ENCODE measurements around the gene SH3GL1. TPM values are rescaled to one million over a fixed set of nuclear protein-coding genes. Genes with fewer than 3 reads are reported as not detected.

Gene SH3GL1
- total RNA-seq, 2 experiments from 2014 or later: 38.1 to 42.0 TPM

- H3K36me3 Mint-ChIP-seq: peaks cover 38% of the 10 kb centered on the region
- no peaks in the 10 kb centered on the region for H3K4me1 Mint-ChIP-seq (ENCODE audit: low read depth)
- intact Hi-C loops (cut with micrococcal nuclease): no loop called here
- H3K27ac Mint-ChIP-seq: no peak overlapping the region
- CTCF ChIA-PET: no interaction called here
- no peaks in the 10 kb centered on the region for H3K27me3 Mint-ChIP-seq
- no peaks in the 10 kb centered on the region for H3K9me3 Mint-ChIP-seq
- DNase-seq: no peak
- POLR2A ChIA-PET: no interaction called here
- no peak overlapping the region for H3K4me3 Mint-ChIP-seq
Measured at GRCh38 chr19:4429256-4429655, 28.9 kb upstream of the SH3GL1 start.

- ChIA-PET CTCF (no interaction called here), POLR2A (interaction anchor here (0.6 kb wide), 1 partner anchor 108 kb away, joined by 4 read pairs; no protein-coding TSS in a partner anchor)
- no peak overlapping the region for H3K27ac Mint-ChIP-seq
- peaks cover 44% of the 10 kb centered on the region for H3K36me3 Mint-ChIP-seq
- DNase-seq: no peak
- no peaks in the 10 kb centered on the region for H3K27me3 Mint-ChIP-seq
- no peaks in the 10 kb centered on the region for H3K9me3 Mint-ChIP-seq
- no peak overlapping the region for H3K4me3 Mint-ChIP-seq
- intact Hi-C loops (cut with micrococcal nuclease): no loop called here
- H3K4me1 Mint-ChIP-seq (ENCODE audit: low read depth): no peaks in the 10 kb centered on the region
Measured at GRCh38 chr19:4428326-4428975, 28.1 kb upstream of the SH3GL1 start.

GRCh38 chr19:4425537-4425936 is 25.2 kb upstream of the SH3GL1 start:
- POLR2A ChIA-PET: no interaction called here
- Mint-ChIP-seq H3K4me3 (no peak overlapping the region), H3K36me3 (peaks cover 41% of the 10 kb centered on the region), H3K4me1 (ENCODE audit: low read depth) (no peaks in the 10 kb centered on the region), H3K9me3 (no peaks in the 10 kb centered on the region), H3K27me3 (no peaks in the 10 kb centered on the region), H3K27ac (no peak overlapping the region)
- DNase-seq: no peak
- intact Hi-C loops (cut with micrococcal nuclease): no loop called here
- CTCF ChIA-PET: interaction anchor here (0.8 kb wide), 1 partner anchor 74 kb away, joined by 3 read pairs; no protein-coding TSS in a partner anchor

- no peak for DNase-seq
- CTCF ChIA-PET: no interaction called here
- Mint-ChIP-seq H3K9me3 (no peaks in the 10 kb centered on the region), H3K27me3 (no peaks in the 10 kb centered on the region), H3K4me3 (no peak overlapping the region), H3K36me3 (peaks cover 31% of the 10 kb centered on the region), H3K4me1 (ENCODE audit: low read depth) (no peaks in the 10 kb centered on the region), H3K27ac (no peak overlapping the region)
- intact Hi-C loops (cut with micrococcal nuclease): no loop called here
- POLR2A ChIA-PET: no interaction called here
Measured at GRCh38 chr19:4423416-4424126, 23.2 kb upstream of the SH3GL1 start.

GRCh38 chr19:4416268-4416667 is 15.9 kb upstream of the SH3GL1 start:
- no peak overlapping the region for H3K4me3 Mint-ChIP-seq
- no peak for DNase-seq
- intact Hi-C loops (cut with micrococcal nuclease): no loop called here
- ChIA-PET CTCF (interaction anchor here (1.3 kb wide), 2 partner anchors 107 to 150 kb away, joined by 3 to 4 read pairs; no protein-coding TSS in a partner anchor), POLR2A (no interaction called here)
- no peaks in the 10 kb centered on the region for H3K27me3 Mint-ChIP-seq
- no peaks in the 10 kb centered on the region for H3K4me1 Mint-ChIP-seq (ENCODE audit: low read depth)
- H3K9me3 Mint-ChIP-seq: no peaks in the 10 kb centered on the region
- H3K27ac Mint-ChIP-seq: no peak overlapping the region
- H3K36me3 Mint-ChIP-seq: peaks cover 35% of the 10 kb centered on the region

- DNase-seq: no peak
- Mint-ChIP-seq H3K27ac (no peak overlapping the region), H3K36me3 (peaks cover 40% of the 10 kb centered on the region), H3K4me3 (no peak overlapping the region), H3K4me1 (ENCODE audit: low read depth) (no peaks in the 10 kb centered on the region), H3K9me3 (no peaks in the 10 kb centered on the region), H3K27me3 (no peaks in the 10 kb centered on the region)
- intact Hi-C loops (cut with micrococcal nuclease): no loop called here
- ChIA-PET POLR2A (no interaction called here), CTCF (interaction anchor here (1.3 to 1.4 kb wide), 3 partner anchors 46 to 149 kb away, joined by 3 to 5 read pairs (median 4); no protein-coding TSS in a partner anchor)
Measured at GRCh38 chr19:4415352-4415751, 15.0 kb upstream of the SH3GL1 start.

GRCh38 chr19:4414800-4415321 is 14.5 kb upstream of the SH3GL1 start:
- CTCF ChIA-PET: interaction anchor here (1.3 to 1.4 kb wide), 3 partner anchors 45 to 148 kb away, joined by 3 to 5 read pairs (median 4); no protein-coding TSS in a partner anchor
- no peaks in the 10 kb centered on the region for H3K9me3 Mint-ChIP-seq
- no peaks in the 10 kb centered on the region for H3K4me1 Mint-ChIP-seq (ENCODE audit: low read depth)
- H3K4me3 Mint-ChIP-seq: no peak overlapping the region
- intact Hi-C loops (cut with micrococcal nuclease): no loop called here
- POLR2A ChIA-PET: no interaction called here
- H3K27ac Mint-ChIP-seq: no peak overlapping the region
- no peak for DNase-seq
- no peaks in the 10 kb centered on the region for H3K27me3 Mint-ChIP-seq
- H3K36me3 Mint-ChIP-seq: peaks cover 41% of the 10 kb centered on the region

GRCh38 chr19:4414144-4414799 is 13.9 kb upstream of the SH3GL1 start:
- intact Hi-C loops (cut with micrococcal nuclease): no loop called here
- ChIA-PET CTCF (interaction anchor here (0.6 to 1.5 kb wide), 3 partner anchors 45 to 397 kb away, joined by 3 to 5 read pairs (median 3); no protein-coding TSS in a partner anchor), POLR2A (no interaction called here)
- Mint-ChIP-seq H3K27ac (no peak overlapping the region), H3K9me3 (no peaks in the 10 kb centered on the region), H3K4me3 (no peak overlapping the region), H3K36me3 (peaks cover 45% of the 10 kb centered on the region), H3K27me3 (no peaks in the 10 kb centered on the region), H3K4me1 (ENCODE audit: low read depth) (no peaks in the 10 kb centered on the region)
- no peak for DNase-seq

GRCh38 chr19:4413588-4413987 is 13.2 kb upstream of the SH3GL1 start:
- Mint-ChIP-seq H3K36me3 (peaks cover 50% of the 10 kb centered on the region), H3K4me1 (ENCODE audit: low read depth) (no peaks in the 10 kb centered on the region), H3K4me3 (no peak overlapping the region), H3K9me3 (no peaks in the 10 kb centered on the region), H3K27ac (no peak overlapping the region), H3K27me3 (no peaks in the 10 kb centered on the region)
- ChIA-PET POLR2A (no interaction called here), CTCF (interaction anchor here (0.6 to 1.5 kb wide), 2 partner anchors 146 to 398 kb away, joined by 3 read pairs; no protein-coding TSS in a partner anchor)
- no peak for DNase-seq
- intact Hi-C loops (cut with micrococcal nuclease): no loop called here

GRCh38 chr19:4409123-4409933 is 9.0 kb upstream of the SH3GL1 start:
- intact Hi-C loops (cut with micrococcal nuclease): no loop called here

GRCh38 chr19:4406626-4407025 is 6.3 kb upstream of the SH3GL1 start:
- Mint-ChIP-seq H3K4me1 (ENCODE audit: low read depth) (peaks cover 30% of the 10 kb centered on the region), H3K36me3 (peaks cover 47% of the 10 kb centered on the region), H3K27me3 (no peaks in the 10 kb centered on the region), H3K4me3 (no peak overlapping the region), H3K9me3 (no peaks in the 10 kb centered on the region), H3K27ac (no peak overlapping the region)
- POLR2A ChIA-PET: interaction anchor here (1.1 kb wide), 1 partner anchor 65 kb away, joined by 3 read pairs; no protein-coding TSS in a partner anchor
- DNase-seq: no peak
- CTCF ChIA-PET: no interaction called here
- intact Hi-C loops (cut with micrococcal nuclease): no loop called here

More at GRCh38 chr19:4409123-4409933, 9.0 kb upstream of the SH3GL1 start:
- no peak overlapping the region for H3K27ac Mint-ChIP-seq
- no peak overlapping the region for H3K4me3 Mint-ChIP-seq
- ChIA-PET POLR2A (no interaction called here), CTCF (no interaction called here)
- H3K36me3 Mint-ChIP-seq: peaks cover 55% of the 10 kb centered on the region
- H3K4me1 Mint-ChIP-seq (ENCODE audit: low read depth): peaks cover 15% of the 10 kb centered on the region
- H3K9me3 Mint-ChIP-seq: no peaks in the 10 kb centered on the region
- no peak for DNase-seq
- H3K27me3 Mint-ChIP-seq: no peaks in the 10 kb centered on the region
